Colonic mucosa (tissue), 4 donors: ENCODE measurements around the gene GCK. TPM values are rescaled to one million over a fixed set of nuclear protein-coding genes. Genes with fewer than 3 reads are reported as not detected.

Experiments used
- DNase-seq: peaks from one replicate; pipeline ENCODE4 v3.0.0-alpha.2; 2020
- H3K27ac ChIP-seq: fragments of 200-600 bp; one replicate; pipeline ENCODE4 v1.8.0; 2021
- H3K27me3 ChIP-seq: fragments of 200-600 bp; one replicate; pipeline ENCODE4 v1.8.0; 2021
- H3K36me3 ChIP-seq: fragments of 200-600 bp; one replicate; pipeline ENCODE4 v1.8.0; 2021
- H3K4me1 ChIP-seq: fragments of 200-600 bp; one replicate; pipeline ENCODE4 v1.8.0; 2021; ENCODE audit warnings: mild to moderate bottlenecking
- H3K4me3 ChIP-seq: fragments of 200-600 bp; one replicate; pipeline ENCODE4 v1.8.0; 2021
- H3K9ac ChIP-seq, 2 donors: one replicate each; pipeline ENCODE4 v1.7.0; 2013; ENCODE audit warnings: control low read depth in 2 of 2, low read depth in 2 of 2, low read length in 2 of 2
- H3K9me3 ChIP-seq: fragments of 200-600 bp; one replicate; pipeline ENCODE4 v1.8.0; 2021
- CTCF ChIP-seq: fragments of 200-600 bp; IDR thresholded peaks from one replicate; pipeline ENCODE4 v1.8.0; 2022; ENCODE audit warnings: antibody characterized with exemption, mild to moderate bottlenecking
- intact Hi-C: fragments of 100-400 bp; cut with DNase I; formaldehyde crosslinking; loops from one replicate; pipeline ENCODE4 v1.14.1; 2022
- total RNA-seq, 2 donors: library from RNA; stranded (reverse); fragmentation: NEBNext Ultra II Directional in 1 of 2; extraction: Animal tissue kit (Norgen Biotek cat#: 25700) in 1 of 2; gene quantifications; one replicate each; pipeline ENCODE4 v1.2.1, GENCODE V29; 2021
- donor health status: healthy.
- donor health status: DM: no; HTN: no; CAD: no.
- donor health status: DM: no; HTN: no; CAD: no.

Gene GCK
- total RNA-seq, 2 donors from 2014 or later: 0.17 to 0.19 TPM

DNA sequence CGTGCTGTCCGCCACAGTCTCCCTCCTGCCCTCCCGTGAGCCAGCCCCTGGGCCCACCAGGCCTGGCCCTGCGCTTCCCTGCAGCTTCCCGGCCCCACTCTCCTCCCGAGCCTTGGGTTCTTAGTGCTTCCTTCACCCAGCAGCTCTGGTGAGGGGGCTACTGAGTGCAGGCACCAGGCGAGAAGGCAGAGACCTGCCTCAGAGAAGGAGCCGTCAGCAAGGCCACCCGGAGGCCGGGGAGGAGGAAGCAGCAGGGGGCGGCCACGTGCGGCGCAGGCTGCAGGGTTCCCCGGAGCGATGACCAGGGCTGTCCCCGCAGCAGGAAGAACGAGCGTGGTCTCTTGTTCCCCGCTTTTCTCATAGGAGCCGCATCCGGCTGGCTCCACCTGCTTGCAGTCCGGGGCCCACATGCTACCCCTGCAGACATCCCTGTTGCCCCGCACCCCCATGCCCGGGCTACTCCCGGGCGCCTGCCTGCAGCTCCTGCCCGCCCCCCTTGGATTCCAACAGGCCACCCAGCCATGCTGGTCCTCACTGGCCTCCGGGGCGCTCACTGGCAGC, 32.1 kb upstream of the GCK start:
- TF ChIP-seq CTCF: no peak
- no peak for DNase-seq

DNA sequence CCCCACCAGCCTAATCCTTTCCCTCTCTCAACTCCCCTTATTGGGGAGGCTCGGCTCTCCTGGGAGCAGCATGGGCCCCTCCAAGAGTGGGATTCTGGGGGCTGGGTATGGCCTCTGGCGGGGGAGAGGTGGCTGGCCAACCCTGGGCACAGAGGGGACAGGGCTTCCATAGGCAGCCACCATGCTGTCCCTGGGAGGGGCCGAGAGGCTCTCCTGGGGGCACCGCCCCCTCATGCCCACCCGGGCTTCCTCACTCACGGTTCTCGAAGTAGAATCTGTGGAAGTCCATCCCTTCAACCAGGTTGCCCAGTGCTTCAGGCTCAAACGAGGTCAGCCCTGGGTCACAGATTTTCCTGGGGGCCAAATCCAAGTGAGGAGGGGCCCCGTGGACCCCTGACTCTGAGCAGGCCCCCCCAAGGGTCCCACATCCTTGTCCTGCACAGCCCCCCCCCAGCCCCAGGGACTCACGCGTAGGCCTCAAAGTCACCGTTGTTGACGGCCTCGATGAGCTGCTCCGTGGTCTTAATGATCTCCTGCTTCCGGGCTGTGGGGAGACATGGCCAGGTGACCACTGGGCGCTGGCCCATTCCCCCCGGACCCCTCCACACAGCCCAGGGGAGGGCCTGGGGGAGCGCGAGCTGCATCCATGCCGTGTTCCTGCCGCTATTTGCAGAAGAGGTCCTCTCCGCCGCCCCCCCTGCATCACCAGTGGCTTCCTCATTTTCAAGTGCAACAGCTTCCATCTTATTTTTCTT, 31.3 kb upstream of the GCK start:
- Histone ChIP-seq H3K4me3 (no peak overlapping the region), H3K4me1 (no peaks in the 10 kb centered on the region), H3K9me3 (no peaks in the 10 kb centered on the region), H3K36me3 (no peaks in the 10 kb centered on the region), H3K27me3 (no peaks in the 10 kb centered on the region), H3K27ac (no peak overlapping the region), H3K9ac (no peak overlapping the region)
- intact Hi-C loops: no loop called here
- DNase-seq: no peak
- TF ChIP-seq CTCF: no peak

More for the DNA sequence above, 32.1 kb upstream of the GCK start:
- Histone ChIP-seq H3K4me1 (no peaks in the 10 kb centered on the region), H3K27me3 (no peaks in the 10 kb centered on the region), H3K36me3 (no peaks in the 10 kb centered on the region), H3K4me3 (no peak overlapping the region), H3K27ac (no peak overlapping the region), H3K9me3 (no peaks in the 10 kb centered on the region), H3K9ac (no peak overlapping the region)
- intact Hi-C loops: no loop called here

DNA sequence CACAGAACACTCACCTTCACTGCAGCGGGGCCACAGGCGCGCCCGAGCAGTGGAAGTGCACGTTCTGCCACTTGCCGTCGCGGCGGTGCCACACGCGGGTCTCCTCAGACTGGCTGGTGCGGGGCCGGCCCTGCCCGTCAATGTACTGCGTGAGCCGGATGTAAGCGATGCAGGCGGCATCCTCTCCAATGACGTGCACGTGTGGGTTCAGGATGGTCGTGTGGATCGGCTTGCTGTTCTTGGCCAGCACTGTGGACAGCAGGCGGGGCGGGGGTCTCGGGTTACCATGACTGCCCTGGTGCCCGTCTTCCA, 30.8 kb upstream of the GCK start:
- no peaks in the 10 kb centered on the region for H3K27me3 ChIP-seq
- no peak overlapping the region for H3K4me3 ChIP-seq
- H3K4me1 ChIP-seq: no peaks in the 10 kb centered on the region
- H3K27ac ChIP-seq: no peak overlapping the region
- DNase-seq: no peak
- no peaks in the 10 kb centered on the region for H3K36me3 ChIP-seq
- intact Hi-C loops: no loop called here
- H3K9ac ChIP-seq: no peak overlapping the region
- no peaks in the 10 kb centered on the region for H3K9me3 ChIP-seq
- TF ChIP-seq CTCF: no peak

- no peak overlapping the region for H3K9ac ChIP-seq
- DNase-seq: no peak
- H3K9me3 ChIP-seq: no peaks in the 10 kb centered on the region
- no peak overlapping the region for H3K27ac ChIP-seq
- TF ChIP-seq CTCF: no peak
- intact Hi-C loops: no loop called here
- no peaks in the 10 kb centered on the region for H3K4me1 ChIP-seq
- no peaks in the 10 kb centered on the region for H3K27me3 ChIP-seq
- no peak overlapping the region for H3K4me3 ChIP-seq
- H3K36me3 ChIP-seq: no peaks in the 10 kb centered on the region
These were observed 30.3 kb upstream of the GCK start for GRCh38 chr7:44219371-44220045.

GRCh38 chr7:44218418-44219201, 29.4 kb upstream of the GCK start:
- H3K9me3 ChIP-seq: no peaks in the 10 kb centered on the region
- no peaks in the 10 kb centered on the region for H3K36me3 ChIP-seq
- H3K4me3 ChIP-seq: no peak overlapping the region
- H3K27me3 ChIP-seq: no peaks in the 10 kb centered on the region
- no peak for DNase-seq
- H3K27ac ChIP-seq: no peak overlapping the region
- no peaks in the 10 kb centered on the region for H3K4me1 ChIP-seq
- intact Hi-C loops: no loop called here
- TF ChIP-seq CTCF: no peak
- H3K9ac ChIP-seq: no peak overlapping the region
